Measurements from ENCODE around the gene SELENOS. TPM values are rescaled to one million over a fixed set of nuclear protein-coding genes. Genes with fewer than 3 reads are reported as not detected.
A peak's percentile ranks its signal among the peaks of the same experiment; 100 is the strongest.

SELENOS gene
- total RNA-seq, 4 donors from 2014 or later = 47.3 to 75.4 (median 59.8) TPM

DNA sequence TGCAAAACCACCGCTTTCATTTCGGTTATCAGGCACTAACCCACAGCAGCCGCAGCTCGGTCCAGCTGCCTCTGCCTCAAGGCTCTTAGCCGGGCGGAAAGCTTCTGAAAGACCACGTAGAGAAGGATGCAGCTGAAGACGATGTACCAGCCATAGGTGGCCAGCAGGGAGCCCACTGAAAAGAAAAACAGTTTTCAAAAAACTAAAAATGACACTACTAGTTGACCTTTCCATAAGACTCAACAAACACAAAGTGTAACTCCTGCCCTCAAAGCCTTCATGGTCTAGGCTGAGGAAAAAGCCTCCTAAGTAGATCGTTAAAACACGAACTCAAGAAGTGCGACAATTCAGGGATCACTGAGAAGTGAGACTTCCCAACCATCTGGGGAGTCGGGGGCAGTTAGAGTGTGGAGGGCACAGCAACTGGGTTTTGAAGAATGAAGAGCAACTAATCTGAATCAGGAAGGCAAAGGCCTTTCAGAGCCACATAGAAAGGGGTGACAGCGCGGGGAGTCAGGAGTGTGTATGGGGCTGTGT lies 716 bp downstream of the SELENOS start:
- peak overlapping the region; percentile 87 to 95 (median 92) for H3K27ac ChIP-seq (replicated peaks in 1 of 4)
- 17% methylated on average over 12 of the region's 14 CpGs for WGBS
- H3K4me1 ChIP-seq = peaks cover 15 to 26% (median 23%) of the 10 kb centered on the region in 4 donors
- H3K4me3 ChIP-seq = peak overlapping the region; percentile 79 to 92 (median 88)
- H3K36me3 ChIP-seq = peaks cover 43 to 65% (median 57%) of the 10 kb centered on the region in 4 donors
- H3K27me3 ChIP-seq = no peaks in the 10 kb centered on the region
- DNase-seq (ENCODE audit: extremely low spot score) = no peak
- H3K9me3 ChIP-seq = no peaks in the 10 kb centered on the region
- TF ChIP-seq EP300 (IDR thresholded peaks at IDR 0.05) = no peak
- TF ChIP-seq POLR2A (IDR thresholded peaks at IDR 0.05; ENCODE audit: low read depth) = no peak
- peak in 2 of 3 experiments; percentile 7 to 38 for TF ChIP-seq CTCF (IDR thresholded peaks at IDR 0.05)
- TF ChIP-seq POLR2AphosphoS5 (IDR thresholded peaks at IDR 0.05) = no peak
- intact Hi-C loops (cut with DNase I) = no loop called here

GRCh38 chr15:101275018-101275417 lies 2.3 kb downstream of the SELENOS start:
- H3K9me3 ChIP-seq = no peaks in the 10 kb centered on the region
- peaks cover 15 to 26% (median 23%) of the 10 kb centered on the region in 4 donors for H3K4me1 ChIP-seq
- intact Hi-C loops (cut with DNase I) = no loop called here
- TF ChIP-seq EP300 (IDR thresholded peaks at IDR 0.05) (no peak), CTCF (IDR thresholded peaks at IDR 0.05) (no peak), POLR2AphosphoS5 (IDR thresholded peaks at IDR 0.05) (no peak), POLR2A (IDR thresholded peaks at IDR 0.05; ENCODE audit: low read depth) (no peak)
- no peaks in the 10 kb centered on the region for H3K27me3 ChIP-seq
- peaks cover 53 to 65% (median 58%) of the 10 kb centered on the region in 4 donors for H3K36me3 ChIP-seq
- DNase-seq (ENCODE audit: extremely low spot score) = no peak
- 84% methylated on average over 5 of the region's 5 CpGs for WGBS
- no peak overlapping the region for H3K27ac ChIP-seq (replicated peaks in 1 of 4)
- no peak overlapping the region for H3K4me3 ChIP-seq

DNA sequence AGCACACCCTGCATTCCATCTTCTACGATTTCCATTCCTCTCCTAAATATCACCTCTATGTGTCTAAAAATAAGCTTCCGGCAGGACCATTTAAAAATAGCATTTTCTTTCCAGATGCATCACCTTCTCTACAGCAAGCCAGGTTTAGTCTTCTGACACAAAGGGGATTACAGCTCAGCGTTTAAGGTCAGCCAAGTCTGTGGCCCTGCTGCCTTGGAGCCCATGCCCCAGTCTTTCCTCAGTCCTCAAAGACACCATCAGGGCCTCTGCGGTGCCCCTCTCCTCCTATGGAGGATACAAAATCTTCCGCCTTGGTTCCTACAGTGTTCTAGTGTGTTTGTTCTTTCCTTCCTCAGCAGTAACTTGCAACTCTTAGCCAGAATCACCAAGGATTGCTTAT lies 3.8 kb downstream of the SELENOS start:
- intact Hi-C loops (cut with DNase I) = no loop called here
- Histone ChIP-seq H3K27ac (replicated peaks in 1 of 4) (no peak overlapping the region), H3K4me1 (peaks cover 15 to 26% (median 23%) of the 10 kb centered on the region in 4 donors), H3K4me3 (no peak overlapping the region), H3K9me3 (no peaks in the 10 kb centered on the region), H3K27me3 (no peaks in the 10 kb centered on the region), H3K36me3 (peaks cover 55 to 69% (median 62%) of the 10 kb centered on the region in 4 donors)
- no peak for DNase-seq (ENCODE audit: extremely low spot score)
- 74% methylated on average over 5 of the region's 5 CpGs for WGBS
- no peak for TF ChIP-seq POLR2A (IDR thresholded peaks at IDR 0.05; ENCODE audit: low read depth)
- TF ChIP-seq EP300 (IDR thresholded peaks at IDR 0.05) = no peak
- no peak for TF ChIP-seq CTCF (IDR thresholded peaks at IDR 0.05)
- no peak for TF ChIP-seq POLR2AphosphoS5 (IDR thresholded peaks at IDR 0.05)

DNA sequence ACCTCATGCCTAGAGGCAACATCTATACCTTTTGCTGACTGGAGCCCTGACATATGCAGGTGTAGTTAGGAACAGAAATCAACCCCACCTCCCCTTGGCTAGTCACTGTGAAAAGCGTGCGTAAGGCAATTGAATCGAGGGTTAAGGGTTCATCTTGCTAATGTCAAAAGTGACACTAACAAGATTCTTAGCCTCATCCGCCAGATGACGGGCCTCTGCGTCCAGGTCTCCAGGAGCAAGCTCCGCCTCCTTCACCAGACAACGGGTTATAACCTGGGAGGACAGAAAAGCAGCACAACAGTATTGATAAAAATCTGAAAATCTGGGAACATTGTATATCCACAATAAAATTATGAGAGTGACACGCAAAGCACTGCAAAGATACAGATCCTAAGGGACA lies 4.7 kb downstream of the SELENOS start:
- no peak overlapping the region for H3K27ac ChIP-seq (replicated peaks in 1 of 4)
- TF ChIP-seq POLR2A (IDR thresholded peaks at IDR 0.05; ENCODE audit: low read depth) (no peak), POLR2AphosphoS5 (IDR thresholded peaks at IDR 0.05) (no peak), EP300 (IDR thresholded peaks at IDR 0.05) (no peak), CTCF (IDR thresholded peaks at IDR 0.05) (no peak)
- no peak for DNase-seq (ENCODE audit: extremely low spot score)
- H3K27me3 ChIP-seq = no peaks in the 10 kb centered on the region
- peaks cover 55 to 69% (median 62%) of the 10 kb centered on the region in 4 donors for H3K36me3 ChIP-seq
- no peak overlapping the region for H3K4me3 ChIP-seq
- H3K9me3 ChIP-seq = no peaks in the 10 kb centered on the region
- 95% methylated on average over 9 of the region's 9 CpGs for WGBS
- H3K4me1 ChIP-seq = peaks cover 15 to 25% (median 21%) of the 10 kb centered on the region in 4 donors
- intact Hi-C loops (cut with DNase I) = no loop called here

Measured in esophagus muscularis mucosa (tissue), 4 donors.